ENCODE measurements around the gene GNAT3.

GNAT3 gene

DNA sequence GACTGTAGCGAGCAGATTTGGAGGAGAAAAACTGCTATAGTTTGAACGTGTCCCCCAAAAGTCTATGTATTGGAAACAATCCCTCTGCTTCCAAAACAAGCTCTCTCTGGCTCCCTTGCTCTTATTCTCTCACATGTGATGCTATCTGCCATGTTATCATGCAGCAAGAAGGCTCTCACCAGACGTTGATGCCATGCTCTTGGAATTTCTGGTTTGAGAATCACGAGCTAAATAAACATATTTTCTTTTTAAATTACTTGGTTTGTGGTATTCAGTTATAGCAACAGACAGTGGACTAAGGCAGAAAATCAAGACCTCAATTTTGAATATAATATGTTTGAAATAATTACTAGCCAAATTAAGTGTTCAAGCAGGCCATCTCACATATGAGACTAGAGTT is 17.5 kb upstream of the GNAT3 start:
- no peak overlapping the region for H3K9ac ChIP-seq (ENCODE audit: low read depth, low read length)
- no peaks in the 10 kb centered on the region for H3K4me1 ChIP-seq (ENCODE audit: insufficient read depth, low read length)
- no peaks in the 10 kb centered on the region for H3K36me3 ChIP-seq (ENCODE audit: insufficient read depth, low read depth, low read length)
- H3K4me3 ChIP-seq (ENCODE audit: low read length), result no peak overlapping the region
- H3K9me3 ChIP-seq (ENCODE audit: insufficient read depth, low read depth, low read length), result no peaks in the 10 kb centered on the region
- H3K27ac ChIP-seq (ENCODE audit: low read length), result no peak overlapping the region
- no peaks in the 10 kb centered on the region for H3K27me3 ChIP-seq (ENCODE audit: insufficient read depth, low read length)

DNA sequence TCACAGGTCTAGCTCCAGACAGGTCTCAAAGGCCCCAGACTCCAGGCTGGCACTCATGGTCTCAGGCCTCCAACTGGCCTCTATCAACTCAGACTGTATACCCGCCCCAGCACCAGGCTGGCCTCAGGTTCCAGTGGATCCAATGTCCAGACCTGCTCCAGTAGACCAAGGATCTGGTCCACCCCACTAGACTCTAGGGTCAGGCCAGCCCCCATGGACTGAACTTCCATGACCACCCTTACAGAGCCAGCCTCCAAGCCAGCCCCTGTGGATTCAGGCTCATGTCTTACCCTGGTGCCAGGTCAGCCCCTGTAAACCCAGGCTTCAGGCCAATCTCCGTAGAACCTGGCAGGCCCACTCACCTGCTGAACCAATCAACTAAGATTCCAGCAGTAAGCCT is 16.8 kb upstream of the GNAT3 start:
- no peaks in the 10 kb centered on the region for H3K36me3 ChIP-seq (ENCODE audit: insufficient read depth, low read depth, low read length)
- H3K4me1 ChIP-seq (ENCODE audit: insufficient read depth, low read length), result no peaks in the 10 kb centered on the region
- no peak overlapping the region for H3K27ac ChIP-seq (ENCODE audit: low read length)
- no peak overlapping the region for H3K9ac ChIP-seq (ENCODE audit: low read depth, low read length)
- H3K27me3 ChIP-seq (ENCODE audit: insufficient read depth, low read length), result no peaks in the 10 kb centered on the region
- no peak overlapping the region for H3K4me3 ChIP-seq (ENCODE audit: low read length)
- no peaks in the 10 kb centered on the region for H3K9me3 ChIP-seq (ENCODE audit: insufficient read depth, low read depth, low read length)

GRCh38 chr7:80526472-80526871 is 14.6 kb upstream of the GNAT3 start:
- Histone ChIP-seq H3K36me3 (ENCODE audit: insufficient read depth, low read depth, low read length) (no peaks in the 10 kb centered on the region), H3K9me3 (ENCODE audit: insufficient read depth, low read depth, low read length) (no peaks in the 10 kb centered on the region), H3K4me3 (ENCODE audit: low read length) (no peak overlapping the region), H3K4me1 (ENCODE audit: insufficient read depth, low read length) (no peaks in the 10 kb centered on the region), H3K27me3 (ENCODE audit: insufficient read depth, low read length) (no peaks in the 10 kb centered on the region), H3K27ac (ENCODE audit: low read length) (no peak overlapping the region), H3K9ac (ENCODE audit: low read depth, low read length) (no peak overlapping the region)

- no peaks in the 10 kb centered on the region for H3K36me3 ChIP-seq (ENCODE audit: insufficient read depth, low read depth, low read length)
- H3K4me1 ChIP-seq (ENCODE audit: insufficient read depth, low read length), result no peaks in the 10 kb centered on the region
- no peak overlapping the region for H3K9ac ChIP-seq (ENCODE audit: low read depth, low read length)
- no peak overlapping the region for H3K27ac ChIP-seq (ENCODE audit: low read length)
- no peak overlapping the region for H3K4me3 ChIP-seq (ENCODE audit: low read length)
- no peaks in the 10 kb centered on the region for H3K27me3 ChIP-seq (ENCODE audit: insufficient read depth, low read length)
- no peaks in the 10 kb centered on the region for H3K9me3 ChIP-seq (ENCODE audit: insufficient read depth, low read depth, low read length)
Observed at GRCh38 chr7:80524693-80525092, 12.8 kb upstream of the GNAT3 start.

- Histone ChIP-seq H3K4me3 (ENCODE audit: low read length) (no peak overlapping the region), H3K9me3 (ENCODE audit: insufficient read depth, low read depth, low read length) (no peaks in the 10 kb centered on the region), H3K27ac (ENCODE audit: low read length) (no peak overlapping the region), H3K4me1 (ENCODE audit: insufficient read depth, low read length) (no peaks in the 10 kb centered on the region), H3K9ac (ENCODE audit: low read depth, low read length) (no peak overlapping the region), H3K36me3 (ENCODE audit: insufficient read depth, low read depth, low read length) (no peaks in the 10 kb centered on the region), H3K27me3 (ENCODE audit: insufficient read depth, low read length) (no peaks in the 10 kb centered on the region)
Observed at GRCh38 chr7:80521809-80522208, 9.9 kb upstream of the GNAT3 start.

GRCh38 chr7:80520199-80520598 is 8.3 kb upstream of the GNAT3 start:
- Histone ChIP-seq H3K4me1 (ENCODE audit: insufficient read depth, low read length) (no peaks in the 10 kb centered on the region), H3K9me3 (ENCODE audit: insufficient read depth, low read depth, low read length) (no peaks in the 10 kb centered on the region), H3K36me3 (ENCODE audit: insufficient read depth, low read depth, low read length) (no peaks in the 10 kb centered on the region), H3K27ac (ENCODE audit: low read length) (no peak overlapping the region), H3K4me3 (ENCODE audit: low read length) (no peak overlapping the region), H3K9ac (ENCODE audit: low read depth, low read length) (no peak overlapping the region), H3K27me3 (ENCODE audit: insufficient read depth, low read length) (no peaks in the 10 kb centered on the region)

- Histone ChIP-seq H3K4me1 (ENCODE audit: insufficient read depth, low read length) (no peaks in the 10 kb centered on the region), H3K27me3 (ENCODE audit: insufficient read depth, low read length) (no peaks in the 10 kb centered on the region), H3K9ac (ENCODE audit: low read depth, low read length) (no peak overlapping the region), H3K36me3 (ENCODE audit: insufficient read depth, low read depth, low read length) (no peaks in the 10 kb centered on the region), H3K9me3 (ENCODE audit: insufficient read depth, low read depth, low read length) (no peaks in the 10 kb centered on the region), H3K4me3 (ENCODE audit: low read length) (no peak overlapping the region), H3K27ac (ENCODE audit: low read length) (no peak overlapping the region)
Observed at GRCh38 chr7:80517282-80517747, 5.5 kb upstream of the GNAT3 start.

DNA sequence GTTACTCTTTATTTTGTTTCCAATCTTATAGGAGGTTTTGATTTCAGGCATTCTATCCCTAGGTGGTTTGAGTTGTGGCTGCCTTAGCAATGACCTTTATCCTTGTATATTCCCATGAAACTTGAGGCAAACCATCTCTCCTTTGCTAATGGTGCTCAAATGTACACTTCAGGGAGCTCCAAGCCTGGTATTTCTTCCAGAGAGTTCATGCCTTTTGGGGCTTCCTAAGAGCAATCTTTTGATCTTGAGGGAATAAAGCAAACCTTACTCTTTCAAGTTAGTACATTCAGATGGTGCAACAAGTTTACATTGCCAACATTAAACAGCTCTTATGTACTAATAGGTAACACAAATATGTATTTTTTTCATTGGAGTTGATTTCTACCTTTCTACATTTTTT is 3.4 kb upstream of the GNAT3 start:
- no peak overlapping the region for H3K4me3 ChIP-seq (ENCODE audit: low read length)
- no peaks in the 10 kb centered on the region for H3K4me1 ChIP-seq (ENCODE audit: insufficient read depth, low read length)
- no peak overlapping the region for H3K9ac ChIP-seq (ENCODE audit: low read depth, low read length)
- no peaks in the 10 kb centered on the region for H3K27me3 ChIP-seq (ENCODE audit: insufficient read depth, low read length)
- no peak overlapping the region for H3K27ac ChIP-seq (ENCODE audit: low read length)
- no peaks in the 10 kb centered on the region for H3K36me3 ChIP-seq (ENCODE audit: insufficient read depth, low read depth, low read length)
- no peaks in the 10 kb centered on the region for H3K9me3 ChIP-seq (ENCODE audit: insufficient read depth, low read depth, low read length)

- Histone ChIP-seq H3K9ac (ENCODE audit: low read depth, low read length) (no peak overlapping the region), H3K27me3 (ENCODE audit: insufficient read depth, low read length) (no peaks in the 10 kb centered on the region), H3K36me3 (ENCODE audit: insufficient read depth, low read depth, low read length) (no peaks in the 10 kb centered on the region), H3K4me1 (ENCODE audit: insufficient read depth, low read length) (no peaks in the 10 kb centered on the region), H3K9me3 (ENCODE audit: insufficient read depth, low read depth, low read length) (no peaks in the 10 kb centered on the region), H3K27ac (ENCODE audit: low read length) (no peak overlapping the region), H3K4me3 (ENCODE audit: low read length) (no peak overlapping the region)
Observed at GRCh38 chr7:80510021-80510420, 1.8 kb downstream of the GNAT3 start.

DNA sequence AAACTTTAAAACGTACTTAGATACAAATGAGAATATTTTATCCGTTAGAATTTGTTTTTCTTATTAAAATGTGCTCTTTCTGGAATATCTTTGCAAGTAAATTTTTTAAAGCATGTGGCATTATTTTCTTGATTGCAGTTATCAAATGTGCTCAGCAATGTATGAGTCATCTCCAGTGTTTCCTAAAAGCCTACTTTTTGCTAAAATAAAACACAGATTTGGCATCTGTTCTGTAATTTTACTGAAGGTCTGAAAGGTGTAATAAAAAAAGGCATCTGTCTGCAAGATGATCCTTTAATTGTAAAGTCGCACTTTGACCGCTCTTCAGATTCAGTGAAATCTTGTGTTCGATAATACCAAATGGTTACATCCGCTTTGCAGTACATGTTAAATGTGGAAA is 3.4 kb downstream of the GNAT3 start:
- Histone ChIP-seq H3K4me3 (ENCODE audit: low read length) (no peak overlapping the region), H3K27ac (ENCODE audit: low read length) (no peak overlapping the region), H3K36me3 (ENCODE audit: insufficient read depth, low read depth, low read length) (no peaks in the 10 kb centered on the region), H3K9ac (ENCODE audit: low read depth, low read length) (no peak overlapping the region), H3K9me3 (ENCODE audit: insufficient read depth, low read depth, low read length) (no peaks in the 10 kb centered on the region), H3K27me3 (ENCODE audit: insufficient read depth, low read length) (no peaks in the 10 kb centered on the region), H3K4me1 (ENCODE audit: insufficient read depth, low read length) (no peaks in the 10 kb centered on the region)

GRCh38 chr7:80505900-80506500 is 5.9 kb downstream of the GNAT3 start:
- no peak overlapping the region for H3K27ac ChIP-seq (ENCODE audit: low read length)
- H3K9me3 ChIP-seq (ENCODE audit: insufficient read depth, low read depth, low read length), result no peaks in the 10 kb centered on the region
- H3K4me1 ChIP-seq (ENCODE audit: insufficient read depth, low read length), result no peaks in the 10 kb centered on the region
- H3K27me3 ChIP-seq (ENCODE audit: insufficient read depth, low read length), result no peaks in the 10 kb centered on the region
- H3K9ac ChIP-seq (ENCODE audit: low read depth, low read length), result no peak overlapping the region
- no peak overlapping the region for H3K4me3 ChIP-seq (ENCODE audit: low read length)
- H3K36me3 ChIP-seq (ENCODE audit: insufficient read depth, low read depth, low read length), result no peaks in the 10 kb centered on the region

GRCh38 chr7:80500325-80500724 is 11.5 kb downstream of the GNAT3 start:
- Histone ChIP-seq H3K27ac (ENCODE audit: low read length) (no peak overlapping the region), H3K36me3 (ENCODE audit: insufficient read depth, low read depth, low read length) (no peaks in the 10 kb centered on the region), H3K4me1 (ENCODE audit: insufficient read depth, low read length) (no peaks in the 10 kb centered on the region)

More at GRCh38 chr7:80500325-80500724, 11.5 kb downstream of the GNAT3 start:
- H3K27me3 ChIP-seq (ENCODE audit: insufficient read depth, low read length), result no peaks in the 10 kb centered on the region
- no peaks in the 10 kb centered on the region for H3K9me3 ChIP-seq (ENCODE audit: insufficient read depth, low read depth, low read length)
- no peak overlapping the region for H3K9ac ChIP-seq (ENCODE audit: low read depth, low read length)
- no peak overlapping the region for H3K4me3 ChIP-seq (ENCODE audit: low read length)

Measured in iPS-20b (cell line).